PC-3 (cell line): ENCODE results near the gene DNLZ. TPM values are rescaled to one million over a fixed set of nuclear protein-coding genes. Genes with fewer than 3 reads are reported as not detected.

Experiments used
- ATAC-seq: fragments of 200-7000 bp; cut with Tn5 transposase; 2 replicates; pipeline ENCODE4 v1.9.1; 2020; ENCODE audit warnings: mild to moderate bottlenecking, moderate library complexity
- BruUV-seq: library from RNA; stranded (reverse); fragments of 400-500 nt; replicated peaks from 2 replicates; lab custom pipeline; 2021; lab: Mats Ljungman, UMichigan
- CTCF ChIA-PET: fragments of 300-600 bp; sonication (Branson Sonifier 250); formaldehyde crosslinking; loops from one replicate; lab custom pipeline; 2022; ENCODE audit warnings: antibody characterized with exemption; lab: Charles Lee
- POLR2A ChIA-PET: fragments of 300-600 bp; sonication (Branson Sonifier 250); formaldehyde crosslinking; loops from one replicate; lab custom pipeline; 2022; ENCODE audit warnings: antibody characterized with exemption; ENCODE audit not compliant: unreplicated experiment; lab: Charles Lee
- DNase-seq: peaks from one replicate; pipeline ENCODE4 v3.0.0-alpha.2; 2015
- H2AFZ ChIP-seq: fragments of 300-600 bp; sonication (generic); 2 replicates; pipeline ENCODE4 v1.6.0; 2016; ENCODE audit warnings: antibody characterized with exemption, low read length
- H3F3A ChIP-seq: fragments of 300-600 bp; sonication (generic); one replicate; pipeline ENCODE4 v1.6.0; 2017; ENCODE audit warnings: antibody characterized with exemption, low read length, control low read depth, mild to moderate bottlenecking; ENCODE audit not compliant: unreplicated experiment
- H3K27ac ChIP-seq: fragments of 300-600 bp; sonication (generic); 2 replicates; pipeline ENCODE4 v1.5.1; 2016; ENCODE audit warnings: mild to moderate bottlenecking, low read length
- H3K27me3 ChIP-seq: fragments of 300-600 bp; sonication (generic); 2 replicates; pipeline ENCODE4 v1.6.1; 2016; ENCODE audit warnings: low read length, mixed read lengths
- H3K36me3 ChIP-seq: fragments of 300-600 bp; sonication (generic); 2 replicates; pipeline ENCODE4 v1.6.1; 2016; ENCODE audit warnings: low read depth, mixed run types, low read length, mixed read lengths
- H3K4me1 ChIP-seq: fragments of 300-600 bp; sonication (generic); 2 replicates; pipeline ENCODE4 v1.5.1; 2016; ENCODE audit warnings: low read length; ENCODE audit not compliant: insufficient read depth
- H3K4me2 ChIP-seq: fragments of 300-600 bp; sonication (generic); 2 replicates; pipeline ENCODE4 v1.6.0; 2016; ENCODE audit warnings: low read length
- H3K4me3 ChIP-seq: fragments of 300-600 bp; sonication (generic); 2 replicates; pipeline ENCODE4 v1.5.1; 2016; ENCODE audit warnings: mild to moderate bottlenecking, low read length, mixed read lengths
- H3K79me2 ChIP-seq: fragments of 300-600 bp; sonication (generic); 2 replicates; pipeline ENCODE4 v1.6.1; 2017; ENCODE audit warnings: low read length, mixed read lengths
- H3K9ac ChIP-seq: fragments of 300-600 bp; sonication (generic); 2 replicates; pipeline ENCODE4 v1.6.0; 2016; ENCODE audit warnings: mild to moderate bottlenecking, low read length
- H3K9me2 ChIP-seq: fragments of 300-600 bp; sonication (generic); replicated peaks from 2 replicates; pipeline ENCODE4 v1.6.1; 2016; ENCODE audit warnings: mixed run types, low read length, mixed read lengths
- H3K9me3 ChIP-seq: fragments of 300-600 bp; sonication (generic); 2 replicates; pipeline ENCODE4 v1.6.1; 2016; ENCODE audit warnings: low read length, mixed read lengths
- H4K20me1 ChIP-seq: fragments of 300-600 bp; sonication (generic); 2 replicates; pipeline ENCODE4 v1.6.1; 2016; ENCODE audit warnings: low read length, mixed read lengths
- EZH2 ChIP-seq: fragments of 300-600 bp; sonication (generic); IDR thresholded peaks from one replicate; pipeline ENCODE4 v1.6.1; 2017; ENCODE audit warnings: antibody characterized with exemption, mild to moderate bottlenecking, low read length; ENCODE audit not compliant: unreplicated experiment
- EZH2phosphoT487 ChIP-seq: fragments of 300-600 bp; sonication (generic); IDR thresholded peaks from 2 replicates; pipeline ENCODE4 v1.6.1; 2018; ENCODE audit warnings: mild to moderate bottlenecking, antibody characterized with exemption, low read length, borderline replicate concordance
- intact Hi-C: fragments of 100-400 bp; cut with micrococcal nuclease; formaldehyde crosslinking; loops from 2 replicates; pipeline ENCODE4 v1.9.0; 2023
- total RNA-seq: library from RNA; depleted of rRNA; stranded (reverse); fragments of >200 nt; gene quantifications from 2 replicates; pipeline ENCODE4 v1.2.3, GENCODE V29; 2014
- TF ChIP-seq, protein P1 (sequence below): fragments of 300-600 bp; sonication (generic); conservative IDR thresholded peaks from 2 replicates; pipeline ENCODE4 v1.5.1; 2017; ENCODE audit warnings: antibody characterized with exemption, low read depth, mild to moderate bottlenecking, low read length

Gene DNLZ
- total RNA-seq, 1 experiment from 2014 or later, result 51.4 TPM

DNA sequence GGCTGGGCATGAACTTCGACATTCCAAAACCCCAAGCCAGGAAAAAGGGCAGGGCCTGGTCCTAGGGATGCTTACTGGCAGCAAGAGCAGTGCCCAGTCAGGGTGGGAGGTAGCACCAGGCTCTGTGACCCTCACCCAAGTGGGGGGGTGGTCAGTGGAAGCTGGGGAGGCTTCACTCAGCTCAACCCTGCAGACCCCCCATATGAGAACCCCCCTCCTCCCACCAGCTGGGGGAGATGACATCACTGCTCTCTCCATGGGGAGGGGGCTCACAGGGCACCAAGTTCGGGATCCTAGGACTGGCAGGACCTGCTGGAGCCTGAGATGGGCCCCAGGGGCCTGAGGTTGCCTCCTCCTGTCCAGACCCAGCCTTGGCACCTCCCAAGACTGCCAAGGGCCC lies 4.7 kb downstream of the DNLZ start:
- no TSS peak for BruUV-seq
- no peaks in the 10 kb centered on the region for H4K20me1 ChIP-seq
- no peak overlapping the region for H3K9ac ChIP-seq

DNA sequence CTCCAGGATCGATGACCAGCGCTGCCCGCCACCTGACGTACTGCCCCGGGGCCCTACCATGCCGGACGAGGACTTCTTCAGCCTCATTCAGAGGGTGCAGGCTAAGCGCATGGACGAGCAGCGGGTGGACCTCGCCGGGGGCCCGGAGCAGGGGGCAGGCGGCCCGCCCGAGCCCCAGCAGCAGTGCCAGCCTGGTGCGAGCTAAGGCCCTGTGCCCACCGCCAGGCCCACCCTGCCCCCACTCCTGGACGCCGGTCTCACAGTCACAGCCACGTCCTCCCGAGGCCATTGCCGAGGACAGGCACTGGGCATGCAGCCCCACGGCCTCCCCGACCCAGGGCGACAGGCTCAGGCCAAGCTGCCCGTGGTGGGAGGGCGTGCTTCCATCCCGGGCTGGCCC lies 5.5 kb downstream of the DNLZ start:
- Histone ChIP-seq H2AFZ (no peak overlapping the region), H3K27ac (no peak overlapping the region), H3K4me2 (no peak overlapping the region), H3K36me3 (no peaks in the 10 kb centered on the region), H3K9ac (no peak overlapping the region), H3K9me3 (no peaks in the 10 kb centered on the region), H4K20me1 (no peaks in the 10 kb centered on the region), H3K9me2 (no peaks in the 10 kb centered on the region), H3K4me1 (peaks cover 10% of the 10 kb centered on the region; the same call in 1 of the 2 replicates), H3K4me3 (no peak overlapping the region), H3K79me2 (no peaks in the 10 kb centered on the region), H3K27me3 (no peaks in the 10 kb centered on the region), H3F3A (no peaks in the 10 kb centered on the region)
- intact Hi-C loops, result no loop called here
- ATAC-seq (no peak), DNase-seq (no peak)
- no peak for TF ChIP-seq EZH2phosphoT487
- no peak for TF ChIP-seq EZH2
- TF ChIP-seq, protein P1, sequence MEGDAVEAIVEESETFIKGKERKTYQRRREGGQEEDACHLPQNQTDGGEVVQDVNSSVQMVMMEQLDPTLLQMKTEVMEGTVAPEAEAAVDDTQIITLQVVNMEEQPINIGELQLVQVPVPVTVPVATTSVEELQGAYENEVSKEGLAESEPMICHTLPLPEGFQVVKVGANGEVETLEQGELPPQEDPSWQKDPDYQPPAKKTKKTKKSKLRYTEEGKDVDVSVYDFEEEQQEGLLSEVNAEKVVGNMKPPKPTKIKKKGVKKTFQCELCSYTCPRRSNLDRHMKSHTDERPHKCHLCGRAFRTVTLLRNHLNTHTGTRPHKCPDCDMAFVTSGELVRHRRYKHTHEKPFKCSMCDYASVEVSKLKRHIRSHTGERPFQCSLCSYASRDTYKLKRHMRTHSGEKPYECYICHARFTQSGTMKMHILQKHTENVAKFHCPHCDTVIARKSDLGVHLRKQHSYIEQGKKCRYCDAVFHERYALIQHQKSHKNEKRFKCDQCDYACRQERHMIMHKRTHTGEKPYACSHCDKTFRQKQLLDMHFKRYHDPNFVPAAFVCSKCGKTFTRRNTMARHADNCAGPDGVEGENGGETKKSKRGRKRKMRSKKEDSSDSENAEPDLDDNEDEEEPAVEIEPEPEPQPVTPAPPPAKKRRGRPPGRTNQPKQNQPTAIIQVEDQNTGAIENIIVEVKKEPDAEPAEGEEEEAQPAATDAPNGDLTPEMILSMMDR, result no peak
- POLR2A ChIA-PET, result no interaction called here
- CTCF ChIA-PET, result no interaction called here
- BruUV-seq, result no TSS peak

More for the DNA sequence above, 4.7 kb downstream of the DNLZ start:
- Histone ChIP-seq H3K4me3 (no peak overlapping the region), H3K27ac (no peak overlapping the region), H3K27me3 (no peaks in the 10 kb centered on the region), H3F3A (no peaks in the 10 kb centered on the region), H3K9me2 (no peaks in the 10 kb centered on the region), H3K79me2 (no peaks in the 10 kb centered on the region), H3K4me2 (no peak overlapping the region), H3K4me1 (peaks cover 12% of the 10 kb centered on the region; the same call in 1 of the 2 replicates), H3K36me3 (no peaks in the 10 kb centered on the region), H2AFZ (no peak overlapping the region), H3K9me3 (no peaks in the 10 kb centered on the region)
- DNase-seq, result no peak
- intact Hi-C loops, result no loop called here
- POLR2A ChIA-PET, result no interaction called here
- no peak for ATAC-seq
- CTCF ChIA-PET, result no interaction called here
- TF ChIP-seq EZH2phosphoT487 (no peak), EZH2 (no peak)
- TF ChIP-seq, protein P1, result no peak

DNA sequence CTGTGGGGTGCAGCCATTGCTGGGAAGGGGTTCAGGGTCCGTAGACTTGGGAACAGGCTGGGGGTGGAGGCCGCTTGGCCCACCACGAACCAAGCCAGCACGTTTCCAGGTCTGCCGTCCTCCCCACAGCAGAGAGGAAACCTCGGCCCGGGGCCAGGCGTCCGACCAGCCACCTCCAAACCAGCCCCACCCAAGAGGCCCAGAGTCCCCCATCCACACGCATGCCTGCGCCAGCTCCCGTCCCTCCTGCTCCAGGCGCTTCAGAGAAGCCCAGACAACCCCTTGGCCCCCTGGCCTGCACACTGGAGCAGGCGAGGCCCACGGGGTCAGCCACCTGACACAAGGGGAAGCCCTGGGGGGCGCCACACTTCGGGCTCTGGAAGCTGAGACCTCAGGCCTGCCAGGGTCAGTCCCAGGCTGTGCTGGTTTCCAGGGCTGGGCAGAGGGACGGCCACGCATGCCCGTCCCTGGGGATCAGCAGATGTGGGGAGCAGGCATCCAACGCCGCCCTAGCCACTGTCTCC lies 6.3 kb downstream of the DNLZ start:
- ATAC-seq (no peak), DNase-seq (no peak)
- no peak overlapping the region for H2AFZ ChIP-seq
- H3K4me1 ChIP-seq, result peaks cover 6% of the 10 kb centered on the region; the same call in 1 of the 2 replicates
- no peaks in the 10 kb centered on the region for H3K9me3 ChIP-seq
- CTCF ChIA-PET, result no interaction called here
- intact Hi-C loops, result no loop called here
- no peak overlapping the region for H3K4me3 ChIP-seq
- TF ChIP-seq EZH2 (no peak), EZH2phosphoT487 (no peak)
- TF ChIP-seq, protein P1, result no peak
- H3K4me2 ChIP-seq, result no peak overlapping the region
- H3K9ac ChIP-seq, result no peak overlapping the region
- H3K79me2 ChIP-seq, result no peaks in the 10 kb centered on the region
- H3K27ac ChIP-seq, result no peak overlapping the region
- POLR2A ChIA-PET, result no interaction called here
- H3K27me3 ChIP-seq, result no peaks in the 10 kb centered on the region
- no peaks in the 10 kb centered on the region for H3K36me3 ChIP-seq
- H3F3A ChIP-seq, result no peaks in the 10 kb centered on the region
- BruUV-seq, result no TSS peak
- H4K20me1 ChIP-seq, result no peaks in the 10 kb centered on the region
- no peaks in the 10 kb centered on the region for H3K9me2 ChIP-seq
